ENCODE measurements around the gene NR1I2.

NR1I2 gene

DNA sequence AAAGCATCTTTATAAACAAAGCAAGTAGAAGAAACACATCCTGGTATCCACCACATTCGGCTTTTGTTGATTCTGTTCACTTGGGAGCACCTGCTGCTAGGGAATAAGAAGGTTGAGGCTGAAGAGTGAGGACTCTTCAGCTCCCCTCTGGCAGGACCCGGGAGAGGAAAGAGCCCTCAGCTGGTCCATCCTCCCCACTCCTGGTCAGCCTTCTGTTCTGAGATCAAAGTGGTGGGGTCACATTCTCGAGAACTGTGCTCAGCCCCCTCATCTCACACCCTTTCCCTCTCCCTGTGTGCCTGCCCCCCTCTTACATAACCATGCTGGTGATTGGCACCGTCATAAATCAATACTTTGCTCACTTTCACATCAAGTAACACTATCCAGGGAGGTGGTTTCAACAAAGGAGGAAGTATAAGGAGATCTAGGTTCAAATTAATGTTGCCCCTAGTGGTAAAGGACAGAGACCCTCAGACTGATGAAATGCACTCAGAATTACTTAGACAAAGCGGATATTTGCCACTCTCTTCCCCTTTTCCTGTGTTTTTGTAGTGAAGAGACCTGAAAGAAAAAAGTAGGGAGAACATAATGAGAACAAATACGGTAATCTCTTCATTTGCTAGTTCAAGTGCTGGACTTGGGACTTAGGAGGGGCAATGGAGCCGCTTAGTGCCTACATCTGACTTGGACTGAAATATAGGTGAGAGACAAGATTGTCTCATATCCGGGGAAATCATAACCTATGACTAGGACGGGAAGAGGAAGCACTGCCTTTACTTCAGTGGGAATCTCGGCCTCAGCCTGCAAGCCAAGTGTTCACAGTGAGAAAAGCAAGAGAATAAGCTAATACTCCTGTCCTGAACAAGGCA is at the start of gene NR1I2:
Gene NR1I2, plus strand, starts transcription at position 772 of the 869 bp plus-strand sequence.
- H2AFZ ChIP-seq (ENCODE audit: low read length): peak within 1 kb of the TSS; percentile 16; the same call in 1 of the 2 replicates
- H3K4me3 ChIP-seq (ENCODE audit: low read length, poor library complexity, severe bottlenecking): no peak within 1 kb of the TSS
- H3K9me3 ChIP-seq (ENCODE audit: insufficient read depth, low read depth, low read length): no peaks in the 10 kb centered on the region
- peaks cover 4% of the 10 kb centered on the region for H3K4me1 ChIP-seq (ENCODE audit: insufficient read depth, low read length, poor library complexity, severe bottlenecking)
- no peaks in the 10 kb centered on the region for H4K20me1 ChIP-seq (ENCODE audit: insufficient read depth, low read length, poor library complexity, severe bottlenecking)
- no peaks in the 10 kb centered on the region for H3K79me2 ChIP-seq (ENCODE audit: insufficient read depth, low read length)
- no peaks in the 10 kb centered on the region for H3K9me2 ChIP-seq (replicated peaks; ENCODE audit: low read depth, low read length)
- TF ChIP-seq, protein P1, sequence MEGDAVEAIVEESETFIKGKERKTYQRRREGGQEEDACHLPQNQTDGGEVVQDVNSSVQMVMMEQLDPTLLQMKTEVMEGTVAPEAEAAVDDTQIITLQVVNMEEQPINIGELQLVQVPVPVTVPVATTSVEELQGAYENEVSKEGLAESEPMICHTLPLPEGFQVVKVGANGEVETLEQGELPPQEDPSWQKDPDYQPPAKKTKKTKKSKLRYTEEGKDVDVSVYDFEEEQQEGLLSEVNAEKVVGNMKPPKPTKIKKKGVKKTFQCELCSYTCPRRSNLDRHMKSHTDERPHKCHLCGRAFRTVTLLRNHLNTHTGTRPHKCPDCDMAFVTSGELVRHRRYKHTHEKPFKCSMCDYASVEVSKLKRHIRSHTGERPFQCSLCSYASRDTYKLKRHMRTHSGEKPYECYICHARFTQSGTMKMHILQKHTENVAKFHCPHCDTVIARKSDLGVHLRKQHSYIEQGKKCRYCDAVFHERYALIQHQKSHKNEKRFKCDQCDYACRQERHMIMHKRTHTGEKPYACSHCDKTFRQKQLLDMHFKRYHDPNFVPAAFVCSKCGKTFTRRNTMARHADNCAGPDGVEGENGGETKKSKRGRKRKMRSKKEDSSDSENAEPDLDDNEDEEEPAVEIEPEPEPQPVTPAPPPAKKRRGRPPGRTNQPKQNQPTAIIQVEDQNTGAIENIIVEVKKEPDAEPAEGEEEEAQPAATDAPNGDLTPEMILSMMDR (conservative IDR thresholded peaks at IDR 0.05; ENCODE audit: low read length): peak; percentile 52
- no peak for TF ChIP-seq EZH2phosphoT487 (IDR thresholded peaks at IDR 0.05; ENCODE audit: borderline replicate concordance)
- no peaks in the 10 kb centered on the region for H3F3A ChIP-seq (ENCODE audit: low read depth)
- H3K9ac ChIP-seq (ENCODE audit: low read depth, low read length, poor library complexity, severe bottlenecking): no peak within 1 kb of the TSS
- no peak within 1 kb of the TSS for H3K4me2 ChIP-seq (ENCODE audit: low read depth, low read length, poor library complexity, severe bottlenecking)
- H3K36me3 ChIP-seq (ENCODE audit: insufficient read depth, low read length): no peaks in the 10 kb centered on the region
- no peaks in the 10 kb centered on the region for H3K27me3 ChIP-seq (ENCODE audit: insufficient read depth, low read length, poor library complexity, severe bottlenecking)

DNA sequence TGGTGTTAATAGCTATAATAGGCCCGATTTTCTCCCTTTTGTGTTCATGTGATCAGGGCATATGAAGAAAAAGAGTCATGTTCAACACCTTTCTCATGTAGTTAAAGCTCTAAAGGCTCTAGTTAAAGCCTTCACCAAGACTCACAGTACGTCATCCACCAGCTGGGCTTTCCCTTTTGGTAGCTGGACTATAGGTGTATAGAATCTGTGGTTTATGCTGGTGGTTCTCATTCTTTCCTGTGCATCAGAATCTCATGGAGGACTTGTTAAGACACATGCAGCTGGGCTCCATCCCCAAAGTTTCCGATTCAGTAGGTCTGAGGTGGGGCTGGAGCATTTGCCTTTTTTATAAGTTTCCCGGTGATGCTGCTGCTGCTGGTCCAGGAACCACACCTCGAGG is 48.1 kb upstream of the NR1I2 start:
- Histone ChIP-seq H3K79me2 (ENCODE audit: insufficient read depth, low read length) (no peaks in the 10 kb centered on the region), H3K9me3 (ENCODE audit: insufficient read depth, low read depth, low read length) (no peaks in the 10 kb centered on the region)

DNA sequence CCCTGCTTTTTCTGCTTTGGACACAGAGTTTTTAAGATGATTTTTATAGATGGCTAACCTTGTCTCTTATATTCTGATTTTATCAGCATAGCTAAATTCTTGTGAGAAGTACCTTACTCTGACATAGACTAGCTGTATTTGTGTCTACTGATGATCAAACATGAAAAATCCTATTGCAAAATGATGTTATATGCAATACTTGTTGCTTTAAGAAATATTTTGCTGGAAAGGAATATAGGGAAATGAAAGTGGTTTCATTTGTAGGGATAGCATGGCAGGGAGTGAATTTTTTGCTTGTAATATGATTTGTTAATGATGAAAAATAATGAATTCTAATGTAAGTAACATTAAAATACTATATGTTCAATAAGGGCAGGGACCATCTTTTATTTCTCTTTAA is 43.2 kb upstream of the NR1I2 start:
- Histone ChIP-seq H3K4me1 (ENCODE audit: insufficient read depth, low read length, poor library complexity, severe bottlenecking) (no peaks in the 10 kb centered on the region), H3K79me2 (ENCODE audit: insufficient read depth, low read length) (no peaks in the 10 kb centered on the region), H2AFZ (ENCODE audit: low read length) (no peak overlapping the region), H4K20me1 (ENCODE audit: insufficient read depth, low read length, poor library complexity, severe bottlenecking) (no peaks in the 10 kb centered on the region), H3K36me3 (ENCODE audit: insufficient read depth, low read length) (no peaks in the 10 kb centered on the region), H3K9me3 (ENCODE audit: insufficient read depth, low read depth, low read length) (no peaks in the 10 kb centered on the region), H3K4me3 (ENCODE audit: low read length, poor library complexity, severe bottlenecking) (no peak overlapping the region), H3K27me3 (ENCODE audit: insufficient read depth, low read length, poor library complexity, severe bottlenecking) (peaks cover 4% of the 10 kb centered on the region), H3K4me2 (ENCODE audit: low read depth, low read length, poor library complexity, severe bottlenecking) (no peak overlapping the region), H3K9ac (ENCODE audit: low read depth, low read length, poor library complexity, severe bottlenecking) (no peak overlapping the region), H3F3A (ENCODE audit: low read depth) (no peaks in the 10 kb centered on the region), H3K9me2 (replicated peaks; ENCODE audit: low read depth, low read length) (no peaks in the 10 kb centered on the region)
- TF ChIP-seq, protein P1 (conservative IDR thresholded peaks at IDR 0.05; ENCODE audit: low read length): no peak
- TF ChIP-seq EZH2phosphoT487 (IDR thresholded peaks at IDR 0.05; ENCODE audit: borderline replicate concordance): no peak

More for the DNA sequence above, 48.1 kb upstream of the NR1I2 start:
- Histone ChIP-seq H2AFZ (ENCODE audit: low read length) (no peak overlapping the region), H3K27me3 (ENCODE audit: insufficient read depth, low read length, poor library complexity, severe bottlenecking) (peaks cover 14% of the 10 kb centered on the region), H3K4me2 (ENCODE audit: low read depth, low read length, poor library complexity, severe bottlenecking) (no peak overlapping the region), H3K4me1 (ENCODE audit: insufficient read depth, low read length, poor library complexity, severe bottlenecking) (no peaks in the 10 kb centered on the region), H3K36me3 (ENCODE audit: insufficient read depth, low read length) (no peaks in the 10 kb centered on the region), H4K20me1 (ENCODE audit: insufficient read depth, low read length, poor library complexity, severe bottlenecking) (no peaks in the 10 kb centered on the region), H3K9ac (ENCODE audit: low read depth, low read length, poor library complexity, severe bottlenecking) (no peak overlapping the region), H3K9me2 (replicated peaks; ENCODE audit: low read depth, low read length) (no peaks in the 10 kb centered on the region), H3F3A (ENCODE audit: low read depth) (no peaks in the 10 kb centered on the region), H3K4me3 (ENCODE audit: low read length, poor library complexity, severe bottlenecking) (no peak overlapping the region)
- TF ChIP-seq, protein P1 (conservative IDR thresholded peaks at IDR 0.05; ENCODE audit: low read length): no peak
- TF ChIP-seq EZH2phosphoT487 (IDR thresholded peaks at IDR 0.05; ENCODE audit: borderline replicate concordance): no peak
